ENCODE measurements around the gene ADGRD2. TPM values are rescaled to one million over a fixed set of nuclear protein-coding genes. Genes with fewer than 3 reads are reported as not detected.

ADGRD2 gene
- total RNA-seq, 3 donors from 2014 or later, result 2.6 to 2.9 TPM; not detected in 1

DNA sequence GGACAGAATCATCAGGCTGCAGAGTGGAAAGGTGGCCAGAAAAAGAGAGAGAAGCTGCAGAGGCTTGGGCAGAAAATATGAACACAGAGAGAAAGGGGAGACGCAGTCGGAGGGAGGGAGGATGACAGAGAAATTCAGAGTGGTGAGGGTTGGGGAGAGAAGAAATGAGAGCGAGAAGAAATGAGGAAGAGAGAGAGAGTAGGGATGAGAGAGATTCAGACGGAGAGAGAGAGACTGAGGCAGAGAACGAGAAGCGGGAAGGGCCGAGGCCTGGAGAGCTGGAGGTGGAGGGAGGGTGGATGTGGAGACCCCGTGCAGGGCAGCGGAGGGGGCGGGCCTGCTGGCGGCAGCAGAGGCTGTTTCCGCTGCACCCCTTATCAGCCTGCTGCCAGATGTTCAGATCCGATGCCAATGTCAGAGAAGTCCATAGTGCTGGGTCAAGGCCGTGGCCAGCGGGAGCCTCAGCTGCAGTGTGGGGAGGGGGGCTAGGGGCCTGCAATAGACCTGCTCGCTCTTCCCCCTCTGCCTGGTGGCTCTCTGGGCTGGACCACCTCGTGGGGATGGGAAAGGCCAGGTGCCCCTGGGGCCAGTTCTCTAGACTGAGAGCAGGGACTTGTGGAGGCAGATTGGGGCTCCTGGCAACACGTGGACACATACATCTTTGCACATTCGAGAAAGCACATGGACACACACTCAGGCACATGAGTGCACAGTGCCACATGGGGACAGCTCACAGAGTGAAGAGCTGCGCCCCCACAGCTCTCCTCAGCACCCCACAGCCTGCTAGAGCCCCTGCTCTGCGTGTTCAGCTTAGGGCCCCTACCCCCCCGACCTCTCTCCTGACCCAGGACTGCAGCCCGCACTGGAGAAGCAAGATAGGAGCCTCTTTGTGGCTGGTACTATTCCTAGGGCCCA is 61.9 kb downstream of the ADGRD2 start:
- TF ChIP-seq POLR2AphosphoS5 (IDR thresholded peaks at IDR 0.05), result no peak
- H3K4me3 ChIP-seq, result no peak overlapping the region
- H3K27me3 ChIP-seq, result no peaks in the 10 kb centered on the region
- DNase-seq (ENCODE audit: low spot score in 2 of 2), result no peak
- no peaks in the 10 kb centered on the region for H3K4me1 ChIP-seq
- H3K27ac ChIP-seq, result no peak overlapping the region
- H3K9me3 ChIP-seq, result no peaks in the 10 kb centered on the region
- intact Hi-C loops (cut with DNase I; ENCODE audit: low total_unique reads), result no loop called here
- no peaks in the 10 kb centered on the region for H3K36me3 ChIP-seq

- intact Hi-C loops (cut with DNase I; ENCODE audit: low total_unique reads), result no loop called here
- H3K9me3 ChIP-seq, result no peaks in the 10 kb centered on the region
- H3K27me3 ChIP-seq, result no peaks in the 10 kb centered on the region
- no peak for DNase-seq (ENCODE audit: low spot score in 2 of 2)
- no peak for TF ChIP-seq POLR2A (IDR thresholded peaks at IDR 0.05)
- no peak for TF ChIP-seq CTCF (IDR thresholded peaks at IDR 0.05)
- TF ChIP-seq POLR2AphosphoS5 (IDR thresholded peaks at IDR 0.05), result no peak
- no peaks in the 10 kb centered on the region for H3K36me3 ChIP-seq
- no peak overlapping the region for H3K27ac ChIP-seq
- no peak overlapping the region for H3K4me3 ChIP-seq
- H3K4me1 ChIP-seq, result no peaks in the 10 kb centered on the region
Measured at GRCh38 chr9:124512806-124513204, 62.6 kb downstream of the ADGRD2 start.

GRCh38 chr9:124513376-124513994 is 63.2 kb downstream of the ADGRD2 start:
- DNase-seq (ENCODE audit: low spot score in 2 of 2), result no peak
- no peaks in the 10 kb centered on the region for H3K4me1 ChIP-seq
- TF ChIP-seq POLR2AphosphoS5 (IDR thresholded peaks at IDR 0.05), result no peak
- TF ChIP-seq POLR2A (IDR thresholded peaks at IDR 0.05), result no peak
- TF ChIP-seq CTCF (IDR thresholded peaks at IDR 0.05), result no peak
- intact Hi-C loops (cut with DNase I; ENCODE audit: low total_unique reads), result no loop called here
- no peak overlapping the region for H3K4me3 ChIP-seq
- H3K9me3 ChIP-seq, result no peaks in the 10 kb centered on the region
- no peak overlapping the region for H3K27ac ChIP-seq
- no peaks in the 10 kb centered on the region for H3K27me3 ChIP-seq
- H3K36me3 ChIP-seq, result no peaks in the 10 kb centered on the region

GRCh38 chr9:124514125-124514524 is 63.9 kb downstream of the ADGRD2 start:
- Histone ChIP-seq H3K4me1 (no peaks in the 10 kb centered on the region), H3K36me3 (no peaks in the 10 kb centered on the region), H3K27ac (no peak overlapping the region), H3K9me3 (no peaks in the 10 kb centered on the region), H3K4me3 (no peak overlapping the region), H3K27me3 (no peaks in the 10 kb centered on the region)
- no peak for TF ChIP-seq CTCF (IDR thresholded peaks at IDR 0.05)
- TF ChIP-seq POLR2AphosphoS5 (IDR thresholded peaks at IDR 0.05), result no peak
- TF ChIP-seq POLR2A (IDR thresholded peaks at IDR 0.05), result no peak
- DNase-seq (ENCODE audit: low spot score in 2 of 2), result no peak
- intact Hi-C loops (cut with DNase I; ENCODE audit: low total_unique reads), result no loop called here

DNA sequence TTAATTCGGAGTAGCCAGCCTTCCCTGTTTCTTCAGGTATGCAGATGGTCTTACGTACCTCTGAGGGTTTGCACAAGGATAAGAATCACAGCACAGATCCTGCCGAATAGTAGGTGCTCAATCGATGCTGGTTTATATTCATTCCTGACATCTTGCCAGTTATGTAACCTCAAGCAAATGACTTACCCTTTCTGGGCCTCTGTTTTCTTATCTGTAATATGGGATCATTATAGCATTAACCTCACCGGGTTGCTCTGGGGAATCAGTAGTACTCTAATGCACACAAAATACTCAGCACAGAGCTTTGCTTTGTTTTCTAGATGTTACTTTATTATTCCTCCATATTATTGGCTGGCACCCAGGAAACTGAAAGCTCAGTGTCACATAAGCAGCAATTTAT is 64.6 kb downstream of the ADGRD2 start:
- Histone ChIP-seq H3K4me1 (no peaks in the 10 kb centered on the region), H3K9me3 (no peaks in the 10 kb centered on the region), H3K27ac (no peak overlapping the region), H3K27me3 (no peaks in the 10 kb centered on the region), H3K36me3 (no peaks in the 10 kb centered on the region), H3K4me3 (no peak overlapping the region)
- TF ChIP-seq POLR2A (IDR thresholded peaks at IDR 0.05) (no peak), POLR2AphosphoS5 (IDR thresholded peaks at IDR 0.05) (no peak), CTCF (IDR thresholded peaks at IDR 0.05) (no peak)
- DNase-seq (ENCODE audit: low spot score in 2 of 2), result no peak
- intact Hi-C loops (cut with DNase I; ENCODE audit: low total_unique reads), result no loop called here

All from breast epithelium (tissue), 4 donors.